GM18951 (cell line): ENCODE results near the gene FAT3.

ENCODE experiments used
- POLR2A ChIP-seq: IDR thresholded peaks from 4 replicates; pipeline ENCODE4 v1.6.1; 2011; ENCODE audit warnings: mild to moderate bottlenecking; ENCODE audit not compliant: insufficient read length, insufficient read depth; ENCODE audit errors: extremely low read depth
- in situ Hi-C: fragments of 300-500 bp; cut with MboI; formaldehyde crosslinking; loops from one replicate; pipeline ENCODE4 v1.12.0; 2022; ENCODE audit warnings: low sequenced_read_pairs, mixed read lengths, inconsistent platforms; ENCODE audit not compliant: unreplicated experiment

The FAT3 gene

GRCh38 chr11:92219476-92219875 lies 5.1 kb upstream of the FAT3 start:
- in situ Hi-C loops: no loop called here

DNA sequence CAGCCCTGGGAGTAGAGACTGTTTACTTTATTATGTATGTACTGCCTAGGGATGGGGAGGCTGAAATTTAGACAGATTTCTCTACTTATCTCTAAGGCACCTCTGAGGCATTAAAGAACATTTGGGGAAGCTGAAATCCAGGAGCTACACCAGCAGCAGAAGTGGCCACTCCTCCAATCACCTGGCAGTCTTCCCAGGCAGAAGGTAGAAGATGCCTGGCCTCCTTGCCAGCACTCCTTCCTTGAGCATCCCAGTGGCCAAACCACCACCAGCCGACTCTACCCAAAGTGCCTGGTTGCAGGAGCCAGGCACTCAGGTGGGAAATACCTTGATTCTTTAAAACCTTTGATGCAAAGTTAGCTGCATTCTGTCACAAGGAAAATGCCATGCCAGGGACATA lies 1.9 kb upstream of the FAT3 start:
- TF ChIP-seq POLR2A: no peak
- in situ Hi-C loops: no loop called here

More at GRCh38 chr11:92219476-92219875, 5.1 kb upstream of the FAT3 start:
- TF ChIP-seq POLR2A: no peak

- in situ Hi-C loops: no loop called here
- no peak for TF ChIP-seq POLR2A
Measured at GRCh38 chr11:92224054-92224406, 588 bp upstream of the FAT3 start.

DNA sequence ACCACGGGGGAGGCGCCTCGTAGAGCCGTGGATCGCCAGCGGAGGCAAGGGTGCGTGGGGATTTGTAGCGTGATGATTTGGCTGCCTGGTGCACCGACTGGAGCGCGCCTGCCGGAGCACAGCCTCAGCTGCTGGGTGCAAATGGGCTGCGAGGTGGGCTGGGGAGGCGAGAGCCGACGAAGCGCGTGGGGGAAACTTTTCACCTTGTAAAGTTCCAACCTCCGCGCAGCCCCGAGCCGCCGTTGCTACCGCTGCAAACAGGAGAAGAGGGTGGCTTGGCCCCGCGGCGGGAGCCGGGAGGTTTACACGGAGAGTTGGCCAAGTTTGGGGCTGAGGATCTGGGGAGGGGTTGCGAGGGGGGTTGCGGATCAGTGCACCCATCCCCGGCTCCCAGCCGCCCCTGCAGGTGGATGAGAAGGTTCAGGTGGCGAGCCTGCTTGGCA lies 528 bp downstream of the FAT3 start:
- no peak for TF ChIP-seq POLR2A
- in situ Hi-C loops: no loop called here

DNA sequence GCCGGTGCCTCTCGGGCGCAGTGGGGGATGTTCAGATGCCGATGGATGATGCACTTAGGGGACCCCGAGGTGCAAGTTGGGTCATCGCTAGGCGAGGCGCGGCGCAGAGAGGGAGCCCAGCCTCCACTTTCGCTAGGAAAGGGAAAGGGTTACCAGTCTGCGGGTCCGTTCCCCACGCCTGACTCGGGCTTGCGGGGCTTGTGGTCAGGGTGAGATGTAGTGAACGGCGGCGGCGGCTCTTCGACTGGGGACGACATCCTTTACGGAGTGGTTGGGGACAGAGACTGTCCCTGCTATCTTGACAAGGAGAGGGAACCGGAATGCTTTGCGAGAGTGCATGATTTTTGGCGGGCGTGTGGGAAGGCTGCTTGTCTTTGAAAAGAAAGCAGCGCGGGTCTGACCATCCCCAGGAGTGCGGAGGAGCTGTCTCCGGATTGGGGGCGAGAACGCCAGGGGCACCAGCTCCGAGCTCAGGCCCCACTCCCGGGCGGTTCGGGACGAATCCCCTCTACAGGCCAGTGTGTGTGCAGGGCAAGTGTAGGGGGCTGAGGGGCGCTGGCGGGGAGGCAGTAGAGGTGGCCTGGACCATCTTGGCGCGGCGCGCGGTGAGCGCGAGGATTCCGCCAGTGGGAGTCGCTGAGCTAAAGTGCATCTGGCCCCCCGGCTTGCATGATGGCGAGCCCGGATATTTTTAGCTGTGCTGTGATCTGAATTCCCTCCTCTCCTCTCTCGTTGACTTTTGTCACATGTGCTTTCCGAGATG lies 1.1 kb downstream of the FAT3 start:
- in situ Hi-C loops: no loop called here
- TF ChIP-seq POLR2A: no peak

GRCh38 chr11:92226331-92227229 lies 2.0 kb downstream of the FAT3 start:
- in situ Hi-C loops: no loop called here
- TF ChIP-seq POLR2A: no peak

DNA sequence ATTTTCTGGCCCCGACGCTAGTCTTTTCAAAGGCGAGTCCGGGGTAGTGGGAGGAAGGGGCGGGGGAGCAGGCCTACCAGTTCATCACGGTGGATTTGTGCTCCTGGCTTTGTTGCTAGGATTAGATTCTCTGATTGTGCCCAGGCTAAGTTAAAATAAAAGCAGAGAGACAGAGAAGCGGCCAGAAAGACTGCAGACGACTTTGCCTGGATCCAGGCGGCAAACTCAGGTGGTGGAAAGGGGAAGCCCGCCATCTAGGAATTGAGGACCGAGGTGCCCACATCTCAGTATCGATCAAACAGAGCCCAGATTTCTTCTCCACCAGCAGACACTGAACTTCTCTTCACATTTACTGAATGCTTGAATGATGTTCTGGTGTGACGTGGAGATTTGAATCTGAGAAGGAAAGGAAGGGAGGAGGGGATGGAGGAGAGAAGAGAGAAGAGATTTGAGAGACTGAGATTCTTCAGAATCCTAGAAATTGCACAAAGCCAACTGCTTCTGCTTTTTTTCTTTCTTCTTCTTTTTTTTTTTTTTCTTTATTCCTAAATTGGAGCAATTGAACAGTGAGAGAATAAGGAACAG lies 2.7 kb downstream of the FAT3 start:
- no peak for TF ChIP-seq POLR2A
- in situ Hi-C loops: no loop called here

GRCh38 chr11:92227959-92228935 lies 3.6 kb downstream of the FAT3 start:
- in situ Hi-C loops: no loop called here

DNA sequence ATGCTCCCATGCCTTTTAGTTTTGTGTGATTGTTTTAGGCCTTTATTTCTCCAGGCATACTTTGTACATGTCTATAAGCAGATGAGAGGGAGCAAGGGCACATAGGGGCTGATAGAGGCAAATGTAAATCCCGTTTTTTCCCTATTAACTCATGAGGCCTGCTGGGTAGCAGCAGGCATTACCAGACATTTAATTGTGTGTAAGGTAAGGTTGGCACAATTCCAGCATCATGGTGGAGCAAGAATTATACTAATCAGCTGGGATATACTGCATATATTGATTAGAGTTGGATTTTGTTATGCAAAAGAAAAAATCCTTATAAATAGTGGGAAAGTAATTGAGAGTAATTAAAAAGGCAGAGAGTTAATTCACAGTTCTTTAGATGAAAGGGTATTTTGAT lies 12.2 kb downstream of the FAT3 start:
- in situ Hi-C loops: no loop called here
- no peak for TF ChIP-seq POLR2A

More at GRCh38 chr11:92227959-92228935, 3.6 kb downstream of the FAT3 start:
- no peak for TF ChIP-seq POLR2A

DNA sequence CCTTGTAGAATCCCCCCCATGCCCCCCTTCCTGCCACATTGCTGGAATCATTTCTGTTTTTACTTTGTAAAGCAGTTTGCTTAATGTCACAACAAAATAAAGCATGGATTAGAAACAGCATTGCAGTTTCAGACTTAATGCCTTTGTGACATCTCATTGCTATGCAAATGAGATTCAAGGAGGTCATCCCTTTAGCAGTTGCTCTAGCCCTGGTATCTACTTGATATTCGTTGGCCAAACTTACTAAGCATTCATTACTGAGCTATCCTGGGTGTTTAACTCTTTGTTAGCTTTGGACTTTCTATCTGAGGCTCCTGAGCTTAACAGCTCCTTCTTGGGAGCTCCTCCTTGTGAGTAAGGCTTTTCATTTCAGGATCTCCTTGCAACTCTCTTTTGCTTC lies 16.3 kb downstream of the FAT3 start:
- in situ Hi-C loops: no loop called here
- no peak for TF ChIP-seq POLR2A

GRCh38 chr11:92245700-92246271 lies 21.2 kb downstream of the FAT3 start:
- no peak for TF ChIP-seq POLR2A
- in situ Hi-C loops: no loop called here

GRCh38 chr11:92246630-92247029 lies 22.0 kb downstream of the FAT3 start:
- in situ Hi-C loops: no loop called here

GRCh38 chr11:92249156-92249753 lies 24.6 kb downstream of the FAT3 start:
- in situ Hi-C loops: no loop called here
- no peak for TF ChIP-seq POLR2A

More at GRCh38 chr11:92246630-92247029, 22.0 kb downstream of the FAT3 start:
- no peak for TF ChIP-seq POLR2A
